NOMO-1 treated with dmso at 0.1 percent for 144 hours (cell line): ENCODE results near the gene CPXM1.
A peak's percentile ranks its signal among the peaks of the same experiment; 100 is the strongest.

ENCODE experiments used
- DNase-seq: peaks from one replicate; lab custom pipeline; 2025; ENCODE audit not compliant: unreplicated experiment; lab: John Stamatoyannopoulos, UW

CPXM1 gene

GRCh38 chr20:2750491-2751251 lies 49.8 kb downstream of the CPXM1 start:
- peak; percentile 77 for DNase-seq

DNA sequence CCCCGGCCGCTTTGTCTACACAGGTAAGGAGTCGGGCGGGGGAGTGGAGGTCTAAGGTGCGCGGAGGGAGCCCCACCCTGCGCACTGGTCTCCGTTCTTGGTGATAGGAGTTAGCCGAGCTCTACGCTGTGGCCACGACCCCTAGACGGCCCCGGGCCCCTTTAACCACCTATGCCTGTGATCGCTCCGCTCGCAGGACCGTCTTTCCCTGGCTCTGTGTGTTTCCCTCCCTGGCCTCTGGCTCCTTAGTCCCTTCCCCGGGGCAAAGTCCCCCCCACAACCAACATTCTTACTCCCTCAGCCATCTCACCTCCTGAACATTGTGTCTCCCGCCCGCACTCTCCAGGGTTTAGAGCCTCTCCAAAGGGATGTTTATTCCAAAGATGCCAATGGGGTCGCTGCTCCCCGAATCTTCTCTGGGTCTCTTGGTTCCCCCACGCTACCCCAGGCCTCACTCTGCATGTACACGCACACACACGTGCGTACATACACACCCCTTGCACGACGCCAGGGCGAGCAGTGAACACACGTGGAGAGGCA lies 50.4 kb downstream of the CPXM1 start:
- no peak for DNase-seq

DNA sequence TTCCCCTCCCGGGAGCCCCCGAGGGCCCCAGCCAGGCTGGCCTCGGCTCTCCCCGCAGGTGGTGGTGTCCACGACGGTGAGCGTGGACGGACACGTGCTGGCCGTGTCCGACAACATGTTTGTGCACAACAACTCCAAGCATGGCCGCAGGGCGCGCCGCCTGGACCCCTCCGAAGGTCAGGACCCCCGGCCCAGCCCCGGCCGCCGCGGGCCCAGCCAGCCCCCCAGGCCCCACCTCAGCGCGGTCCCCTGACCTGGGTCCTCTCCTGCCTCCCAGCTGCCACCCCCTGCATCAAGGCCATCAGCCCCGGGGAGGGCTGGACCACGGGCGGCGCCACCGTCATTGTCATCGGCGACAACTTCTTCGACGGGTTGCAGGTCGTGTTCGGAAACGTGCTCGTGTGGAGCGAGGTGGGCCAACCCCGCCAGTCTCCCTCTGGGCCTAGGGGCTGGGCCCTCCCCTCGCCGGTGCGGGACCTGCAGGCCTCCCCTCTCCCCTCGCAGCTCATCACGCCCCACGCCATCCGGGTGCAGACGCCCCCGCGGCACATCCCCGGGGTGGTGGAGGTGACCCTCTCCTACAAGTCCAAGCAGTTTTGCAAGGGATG lies 51.0 kb downstream of the CPXM1 start:
- DNase-seq = no peak

- DNase-seq = no peak
Measured at GRCh38 chr20:2748551-2749342, 51.7 kb downstream of the CPXM1 start.

DNA sequence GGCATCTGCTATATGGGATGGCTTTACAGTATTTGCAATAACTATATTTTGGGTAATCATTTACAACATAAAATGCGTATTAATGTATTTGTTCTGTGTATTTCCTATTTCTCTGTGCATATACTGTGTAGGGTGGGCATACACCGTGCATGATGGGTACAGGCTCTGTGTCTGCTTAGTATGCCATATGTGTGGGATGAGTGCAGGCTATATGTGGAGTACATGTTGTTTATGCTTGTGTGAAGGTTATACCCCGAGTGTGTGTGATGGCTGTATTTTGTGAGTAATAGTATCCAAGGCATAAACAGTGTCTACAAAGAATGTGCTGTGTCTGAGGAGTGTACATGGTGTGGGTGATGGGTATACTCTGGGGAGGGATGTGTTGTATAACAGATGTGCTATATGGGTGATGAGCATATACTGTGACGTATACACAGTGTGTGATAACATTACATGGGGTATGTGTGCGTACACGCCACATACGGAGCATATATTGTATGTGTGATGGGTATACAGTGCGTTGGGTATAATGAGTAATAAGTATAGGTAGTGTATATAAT lies 52.7 kb downstream of the CPXM1 start:
- DNase-seq = no peak

DNA sequence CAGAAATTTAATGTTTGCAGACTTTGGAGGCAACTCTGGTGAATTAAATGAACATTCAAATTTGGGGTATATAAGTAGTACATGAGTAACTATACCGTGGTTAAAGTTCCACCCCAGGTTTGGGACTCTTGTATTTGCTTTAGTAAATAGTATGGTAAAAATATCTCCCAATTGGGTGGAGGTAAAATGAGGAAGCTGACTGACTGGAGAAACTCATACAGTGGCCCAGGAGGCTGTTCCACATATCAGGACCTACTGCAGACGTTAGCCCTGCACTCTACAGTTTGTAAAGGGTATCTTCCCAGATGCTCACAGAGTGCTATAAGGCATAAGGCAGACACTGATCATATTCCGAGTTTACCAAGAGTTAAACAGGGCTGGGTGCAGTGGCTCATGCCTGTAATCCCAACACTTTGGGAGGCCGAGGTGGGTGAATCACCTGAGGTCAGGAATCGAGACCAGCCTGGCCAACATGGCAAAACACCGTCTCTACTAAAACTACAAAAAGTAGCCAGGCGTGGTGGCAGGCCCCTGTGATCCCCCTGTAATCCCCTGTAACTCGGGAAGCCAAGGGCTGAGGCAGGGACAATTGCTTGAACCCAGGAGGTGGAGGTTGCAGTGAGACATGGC lies 53.7 kb downstream of the CPXM1 start:
- DNase-seq = peak; percentile 44

- DNase-seq = no peak
Measured at GRCh38 chr20:2745936-2746635, 54.3 kb downstream of the CPXM1 start.

GRCh38 chr20:2745060-2745910 lies 55.1 kb downstream of the CPXM1 start:
- DNase-seq = no peak
